IgD-negative memory B cell (primary cell): ENCODE measurements around the gene TNFSF15. TPM values are rescaled to one million over a fixed set of nuclear protein-coding genes. Genes with fewer than 3 reads are reported as not detected.

Source experiments
- H3K27ac Mint-ChIP-seq, 3 donors: one replicate each; pipeline ENCODE4 v1.8.0; 2020 to 2022; ENCODE audit warnings: mild to moderate bottlenecking in 3 of 3, mixed read lengths in 3 of 3, moderate library complexity in 1 of 3
- H3K27me3 Mint-ChIP-seq: one replicate; pipeline ENCODE4 v1.8.0; 2021; ENCODE audit warnings: mixed read lengths
- H3K36me3 Mint-ChIP-seq: one replicate; pipeline ENCODE4 v1.8.0; 2020; ENCODE audit warnings: mild to moderate bottlenecking, mixed read lengths
- H3K4me1 Mint-ChIP-seq, 3 donors: one replicate each; pipeline ENCODE4 v1.8.0; 2020 to 2022; ENCODE audit warnings: mixed read lengths in 3 of 3, mild to moderate bottlenecking in 1 of 3
- H3K4me3 Mint-ChIP-seq, 4 donors: one replicate each; pipeline ENCODE4 v1.8.0; 2020 to 2022; ENCODE audit warnings: mild to moderate bottlenecking in 4 of 4, mixed read lengths in 4 of 4, moderate library complexity in 3 of 4
- H3K9me3 Mint-ChIP-seq, 3 donors: one replicate each; pipeline ENCODE4 v1.8.0; 2020 to 2021; ENCODE audit warnings: mixed read lengths in 3 of 3, mild to moderate bottlenecking in 1 of 3
- polyA plus RNA-seq: library from polyadenylated mRNA; unstranded; fragments of 300-500 nt; fragmentation: Illumina TruSeq; gene quantifications from one replicate; pipeline ENCODE4 v1.2.3, GENCODE V29; 2021

The TNFSF15 gene
- polyA plus RNA-seq, 1 donor from 2014 or later = 0.03 TPM

DNA sequence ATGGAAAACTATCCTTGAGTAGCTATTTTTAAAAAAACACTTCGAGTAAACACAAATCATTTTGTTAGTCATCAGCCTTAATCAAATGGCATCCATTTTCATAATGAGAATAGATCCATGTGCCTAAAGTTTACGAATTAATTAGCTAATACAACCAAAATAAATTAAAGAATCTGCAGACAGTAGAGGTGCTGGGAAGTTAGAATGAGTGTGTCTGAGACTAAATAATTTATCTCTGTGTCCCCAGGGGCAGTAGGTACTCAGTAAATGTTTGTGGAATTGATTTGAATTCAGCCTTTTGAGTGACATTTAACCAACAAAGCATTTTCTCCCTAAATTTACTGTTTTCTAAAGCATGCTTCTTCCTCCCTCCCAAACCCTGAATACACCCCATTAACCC is 18.6 kb downstream of the TNFSF15 start:
- Mint-ChIP-seq H3K27ac (no peak overlapping the region), H3K4me3 (no peak overlapping the region), H3K4me1 (peaks cover 12 to 25% (median 14%) of the 10 kb centered on the region in 3 donors), H3K27me3 (peaks cover 11% of the 10 kb centered on the region), H3K9me3 (peaks cover 0 to 1% (median 0%) of the 10 kb centered on the region in 3 donors), H3K36me3 (no peaks in the 10 kb centered on the region)

DNA sequence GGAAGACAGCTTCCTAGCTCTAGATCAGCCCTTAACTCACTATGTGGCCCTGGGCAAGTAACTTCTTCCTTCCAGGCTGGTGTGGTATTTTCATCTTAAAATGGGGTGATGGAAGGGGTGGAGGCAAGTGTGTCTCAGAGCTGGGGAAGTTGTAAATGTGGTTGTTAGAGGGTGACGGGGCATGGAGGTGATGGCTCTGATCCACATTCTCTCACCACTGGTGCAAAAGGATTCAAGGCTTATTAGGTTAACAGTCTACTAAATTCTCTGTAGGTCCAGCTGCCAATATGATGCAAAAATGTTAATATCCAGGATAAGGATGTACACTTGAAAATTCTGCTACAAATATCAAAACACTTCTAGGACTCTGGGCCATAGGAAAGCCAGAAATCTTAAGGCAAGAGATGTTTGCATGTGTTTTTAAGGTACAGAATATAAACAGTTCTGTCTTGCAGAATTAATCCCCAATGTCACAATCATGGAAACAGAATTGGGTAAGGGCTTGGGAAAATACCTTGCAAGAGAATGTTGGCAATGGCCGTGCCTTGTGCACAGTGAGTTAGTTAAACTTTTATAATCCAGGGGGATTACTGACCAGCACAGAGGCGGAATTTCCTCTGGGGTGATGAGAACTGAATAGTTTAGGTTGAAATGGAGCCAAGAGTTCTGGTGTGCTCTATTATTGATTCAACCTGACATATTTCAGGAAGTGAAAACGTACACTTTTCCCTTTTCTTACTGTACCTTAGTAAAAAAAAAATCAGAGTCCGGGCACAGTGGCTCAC is 19.8 kb downstream of the TNFSF15 start:
- Mint-ChIP-seq H3K27ac (peak overlapping the region in 1 of 3 donors; percentile 48), H3K27me3 (peaks cover 13% of the 10 kb centered on the region), H3K4me3 (peak overlapping the region in 2 of 4 donors; percentile 30 to 44), H3K9me3 (no peaks in the 10 kb centered on the region), H3K36me3 (no peaks in the 10 kb centered on the region), H3K4me1 (peaks cover 12 to 25% (median 14%) of the 10 kb centered on the region in 3 donors)

- Mint-ChIP-seq H3K27me3 (peaks cover 16% of the 10 kb centered on the region), H3K36me3 (no peaks in the 10 kb centered on the region), H3K4me3 (peak overlapping the region in 2 of 4 donors; percentile 78 to 86), H3K4me1 (peaks cover 12 to 25% (median 14%) of the 10 kb centered on the region in 3 donors), H3K9me3 (no peaks in the 10 kb centered on the region), H3K27ac (no peak overlapping the region)
These were observed 21.0 kb downstream of the TNFSF15 start for GRCh38 chr9:114784721-114785279.

GRCh38 chr9:114782586-114782985 is 23.3 kb downstream of the TNFSF15 start:
- Mint-ChIP-seq H3K9me3 (no peaks in the 10 kb centered on the region), H3K27ac (no peak overlapping the region), H3K36me3 (no peaks in the 10 kb centered on the region), H3K27me3 (peaks cover 24% of the 10 kb centered on the region), H3K4me1 (peaks cover 12 to 23% (median 14%) of the 10 kb centered on the region in 3 donors), H3K4me3 (peak overlapping the region in 1 of 4 donors; percentile 18)

DNA sequence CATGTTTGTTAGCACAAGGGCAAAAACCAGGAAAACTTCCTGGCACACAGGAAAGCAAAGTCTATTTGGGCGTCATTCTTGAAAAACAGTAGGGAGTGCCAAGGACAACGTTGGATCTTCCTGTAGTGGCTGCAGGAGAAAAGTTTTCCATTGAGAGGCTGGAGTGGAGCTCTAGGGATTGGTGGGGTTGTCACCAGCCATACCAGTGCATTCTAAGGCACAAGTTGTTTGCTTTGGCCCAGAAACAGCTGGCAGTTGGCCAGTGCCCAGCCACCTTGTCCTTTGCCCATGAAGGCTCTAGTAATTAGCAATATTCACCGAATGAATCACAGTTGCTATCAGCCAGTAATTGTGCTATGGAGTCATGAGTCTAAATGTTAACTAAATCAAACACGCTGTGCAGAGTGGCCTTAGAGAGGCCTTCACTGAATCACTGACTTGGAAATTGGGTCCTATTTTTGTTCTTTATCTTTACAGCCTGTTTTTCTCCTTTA is 26.4 kb downstream of the TNFSF15 start:
- H3K4me1 Mint-ChIP-seq = peaks cover 4 to 11% (median 9%) of the 10 kb centered on the region in 3 donors
- H3K27ac Mint-ChIP-seq = no peak overlapping the region
- H3K36me3 Mint-ChIP-seq = no peaks in the 10 kb centered on the region
- no peaks in the 10 kb centered on the region for H3K9me3 Mint-ChIP-seq
- H3K27me3 Mint-ChIP-seq = peaks cover 29% of the 10 kb centered on the region
- peak overlapping the region in 1 of 4 donors; percentile 27 for H3K4me3 Mint-ChIP-seq

- Mint-ChIP-seq H3K27ac (no peak overlapping the region), H3K27me3 (peaks cover 23% of the 10 kb centered on the region), H3K9me3 (no peaks in the 10 kb centered on the region), H3K4me1 (peaks cover 4 to 8% (median 4%) of the 10 kb centered on the region in 3 donors), H3K36me3 (no peaks in the 10 kb centered on the region), H3K4me3 (no peak overlapping the region)
These were observed 27.8 kb downstream of the TNFSF15 start for GRCh38 chr9:114777821-114778609.

GRCh38 chr9:114776683-114777399 is 29.0 kb downstream of the TNFSF15 start:
- H3K4me3 Mint-ChIP-seq = no peak overlapping the region

DNA sequence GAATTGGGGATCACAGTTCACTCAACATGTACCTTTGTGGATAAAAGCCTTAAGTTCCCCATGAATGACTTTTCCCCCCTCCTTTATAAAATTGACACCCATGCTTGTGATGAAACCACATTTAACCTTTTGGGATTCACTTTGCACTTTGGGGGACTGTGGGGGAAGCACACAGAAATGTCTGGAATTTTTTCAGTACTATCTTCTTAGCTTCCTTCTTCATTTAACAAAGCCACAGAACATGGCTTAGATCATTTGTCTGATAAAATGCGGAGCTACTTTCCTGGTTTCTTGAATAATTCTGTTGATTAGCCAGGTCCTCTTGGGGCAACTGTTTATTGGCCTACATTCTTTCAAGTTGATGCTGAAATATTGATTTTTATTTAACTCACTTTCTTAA is 29.9 kb downstream of the TNFSF15 start:
- no peak overlapping the region for H3K27ac Mint-ChIP-seq
- no peak overlapping the region for H3K4me3 Mint-ChIP-seq
- no peaks in the 10 kb centered on the region for H3K9me3 Mint-ChIP-seq
- H3K27me3 Mint-ChIP-seq = peaks cover 21% of the 10 kb centered on the region
- no peaks in the 10 kb centered on the region for H3K36me3 Mint-ChIP-seq
- H3K4me1 Mint-ChIP-seq = peaks cover 4 to 8% (median 4%) of the 10 kb centered on the region in 3 donors

More at GRCh38 chr9:114776683-114777399, 29.0 kb downstream of the TNFSF15 start:
- H3K36me3 Mint-ChIP-seq = no peaks in the 10 kb centered on the region
- peaks cover 23% of the 10 kb centered on the region for H3K27me3 Mint-ChIP-seq
- H3K9me3 Mint-ChIP-seq = no peaks in the 10 kb centered on the region
- H3K4me1 Mint-ChIP-seq = peaks cover 4 to 8% (median 4%) of the 10 kb centered on the region in 3 donors
- no peak overlapping the region for H3K27ac Mint-ChIP-seq

DNA sequence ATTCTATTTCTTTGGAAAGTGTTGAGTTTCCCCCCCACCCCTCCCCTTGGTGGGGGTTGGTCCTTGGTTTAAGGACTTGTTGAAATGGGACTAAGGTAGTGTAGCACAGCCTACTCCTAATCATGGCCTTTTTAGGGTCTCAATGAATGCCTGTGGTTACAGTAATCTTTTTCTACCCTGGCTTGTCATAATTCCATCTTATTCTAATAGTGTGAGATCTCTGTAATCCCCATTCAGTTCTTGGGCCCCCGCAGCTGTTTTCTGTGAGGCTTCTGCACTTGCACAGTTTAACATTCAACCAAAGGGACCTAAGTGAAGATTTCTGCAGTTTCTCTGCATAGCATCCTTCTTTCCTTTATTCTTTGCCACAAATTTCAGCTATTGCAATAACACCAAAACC is 30.7 kb downstream of the TNFSF15 start:
- H3K4me3 Mint-ChIP-seq = peak overlapping the region in 1 of 4 donors; percentile 9
- H3K27ac Mint-ChIP-seq = no peak overlapping the region
- peaks cover 4 to 8% (median 4%) of the 10 kb centered on the region in 3 donors for H3K4me1 Mint-ChIP-seq
- peaks cover 18% of the 10 kb centered on the region for H3K27me3 Mint-ChIP-seq
- peaks cover 1% of the 10 kb centered on the region for H3K36me3 Mint-ChIP-seq
- H3K9me3 Mint-ChIP-seq = no peaks in the 10 kb centered on the region

- Mint-ChIP-seq H3K36me3 (peaks cover 1% of the 10 kb centered on the region), H3K4me3 (peak overlapping the region in 2 of 4 donors; percentile 9 to 38), H3K27ac (no peak overlapping the region), H3K27me3 (peaks cover 18% of the 10 kb centered on the region), H3K4me1 (peaks cover 4 to 8% (median 4%) of the 10 kb centered on the region in 3 donors), H3K9me3 (no peaks in the 10 kb centered on the region)
These were observed 31.3 kb downstream of the TNFSF15 start for GRCh38 chr9:114774524-114774923.

- peaks cover 1% of the 10 kb centered on the region for H3K36me3 Mint-ChIP-seq
- H3K4me1 Mint-ChIP-seq = peaks cover 4 to 8% (median 4%) of the 10 kb centered on the region in 3 donors
- no peak overlapping the region for H3K4me3 Mint-ChIP-seq
- no peak overlapping the region for H3K27ac Mint-ChIP-seq
- H3K9me3 Mint-ChIP-seq = no peaks in the 10 kb centered on the region
- peaks cover 5% of the 10 kb centered on the region for H3K27me3 Mint-ChIP-seq
These were observed 34.0 kb downstream of the TNFSF15 start for GRCh38 chr9:114771889-114772288.

DNA sequence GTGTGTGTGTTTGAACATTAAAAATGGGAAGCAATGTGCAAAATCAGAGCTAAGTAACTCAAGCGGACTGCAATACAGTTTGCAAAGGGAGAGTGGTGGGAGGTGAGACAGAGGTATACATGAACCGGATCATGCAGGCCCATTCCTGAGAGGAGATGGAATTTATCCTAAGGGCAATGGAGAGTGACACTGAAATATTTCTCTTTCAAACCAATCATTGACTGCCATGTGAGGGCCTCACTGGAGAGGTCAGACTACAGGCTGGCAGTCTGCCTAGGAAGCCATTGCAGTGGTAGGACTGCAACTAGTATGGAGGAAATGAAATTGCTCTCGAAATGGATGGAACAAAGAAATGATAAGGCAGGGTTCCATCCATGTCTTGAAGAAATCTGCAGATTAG is 34.8 kb downstream of the TNFSF15 start:
- peaks cover 1% of the 10 kb centered on the region for H3K36me3 Mint-ChIP-seq
- H3K4me1 Mint-ChIP-seq = peaks cover 4 to 8% (median 4%) of the 10 kb centered on the region in 3 donors
- H3K9me3 Mint-ChIP-seq = no peaks in the 10 kb centered on the region
- no peak overlapping the region for H3K27ac Mint-ChIP-seq
- H3K4me3 Mint-ChIP-seq = no peak overlapping the region
- peaks cover 3% of the 10 kb centered on the region for H3K27me3 Mint-ChIP-seq

GRCh38 chr9:114769624-114770023 is 36.2 kb downstream of the TNFSF15 start:
- no peak overlapping the region for H3K27ac Mint-ChIP-seq
- H3K4me3 Mint-ChIP-seq = no peak overlapping the region
- H3K36me3 Mint-ChIP-seq = peaks cover 1% of the 10 kb centered on the region
- H3K9me3 Mint-ChIP-seq = no peaks in the 10 kb centered on the region
- peaks cover 1 to 6% (median 2%) of the 10 kb centered on the region in 3 donors for H3K4me1 Mint-ChIP-seq
- peaks cover 1% of the 10 kb centered on the region for H3K27me3 Mint-ChIP-seq

- Mint-ChIP-seq H3K9me3 (no peaks in the 10 kb centered on the region), H3K36me3 (no peaks in the 10 kb centered on the region), H3K4me3 (no peak overlapping the region), H3K27ac (no peak overlapping the region), H3K4me1 (no peaks in the 10 kb centered on the region), H3K27me3 (peaks cover 15% of the 10 kb centered on the region)
These were observed 42.6 kb downstream of the TNFSF15 start for GRCh38 chr9:114763220-114763619.
